B cell (primary cell): ENCODE data around the gene PPP4R4. TPM values are rescaled to one million over a fixed set of nuclear protein-coding genes. Genes with fewer than 3 reads are reported as not detected.

Source experiments
- ATAC-seq: fragments of 200-7000 bp; cut with Tn5 transposase; one replicate; pipeline ENCODE4 v1.10.0; 2021; ENCODE audit warnings: low read depth, mild to moderate bottlenecking, moderate number of reproducible peaks, moderate library complexity
- CTCF ChIA-PET: fragments of 350-600 bp; sonication (Branson Sonifier 250); formaldehyde crosslinking; loops from one replicate; lab custom pipeline; 2021; ENCODE audit warnings: antibody characterized with exemption, inconsistent platforms; lab: Charles Lee
- POLR2A ChIA-PET: fragments of 350-600 bp; sonication (Branson Sonifier 250); formaldehyde crosslinking; loops from one replicate; lab custom pipeline; 2021; ENCODE audit warnings: antibody characterized with exemption; lab: Charles Lee
- DNase-seq: peaks from one replicate; pipeline ENCODE4 v3.0.0; 2013
- H2AFZ ChIP-seq: 2 replicates; pipeline ENCODE4 v1.6.1; 2012; ENCODE audit warnings: mild to moderate bottlenecking, low read depth, low read length; ENCODE audit not compliant: insufficient read depth, poor library complexity, severe bottlenecking
- H3K27ac ChIP-seq, 2 donors: 1 replicate in 1 of 2; 2 replicates in 1 of 2; pipeline ENCODE4 v1.5.1; 2012 to 2013; ENCODE audit warnings: low read length in 2 of 2, mild to moderate bottlenecking in 2 of 2, moderate library complexity in 1 of 2
- H3K27me3 ChIP-seq, 4 experiments: fragments of 200-600 bp in 1 of 4; sonication (generic) in 1 of 4; replicated peaks in 1 of 4; 1 replicate in 2 of 4; 2 replicates in 2 of 4; pipeline versions ENCODE4 v1.6.1 to v1.7.0; 2013 to 2016; ENCODE audit warnings: low read length in 3 of 4, mild to moderate bottlenecking in 2 of 4, mixed read lengths in 1 of 4, moderate library complexity in 1 of 4; ENCODE audit not compliant: insufficient read depth in 4 of 4, control insufficient read depth in 3 of 4; ENCODE audit errors: control extremely low read depth in 1 of 4
- H3K36me3 ChIP-seq, 2 experiments: replicated peaks in 1 of 2; 1 replicate in 1 of 2; 2 replicates in 1 of 2; pipeline versions ENCODE4 v1.6.1 to v1.7.1; 2013; ENCODE audit warnings: low read length in 1 of 2; ENCODE audit not compliant: insufficient read depth in 2 of 2, control insufficient read depth in 1 of 2; ENCODE audit errors: control extremely low read depth in 1 of 2, extremely low read depth in 1 of 2
- H3K4me1 ChIP-seq, 2 donors: fragments of 200-600 bp in 1 of 2; sonication (generic) in 1 of 2; 1 replicate in 1 of 2; 2 replicates in 1 of 2; pipeline versions ENCODE4 v1.5.1 to v1.6.1; 2013 to 2017; ENCODE audit warnings: low read length in 2 of 2; ENCODE audit not compliant: control insufficient read depth in 2 of 2, insufficient read depth in 2 of 2
- H3K4me2 ChIP-seq: replicated peaks from 2 replicates; pipeline ENCODE3; 2012; ENCODE audit warnings: mild to moderate bottlenecking, low read depth, low read length; ENCODE audit not compliant: poor library complexity, severe bottlenecking
- H3K4me3 ChIP-seq, 5 experiments: fragments of 200-600 bp in 1 of 5; sonication (generic) in 1 of 5; 1 replicate in 3 of 5; 2 replicates in 2 of 5; pipeline versions ENCODE4 v1.5.1 to v1.7.0; 2011 to 2016; ENCODE audit warnings: low read length in 4 of 5, mild to moderate bottlenecking in 4 of 5, low read depth in 2 of 5, control low read depth in 1 of 5, moderate library complexity in 1 of 5; ENCODE audit not compliant: insufficient read depth in 1 of 5; ENCODE audit errors: control extremely low read depth in 1 of 5, extremely low read depth in 1 of 5
- H3K79me2 ChIP-seq: fragments of 200-600 bp; sonication (generic); one replicate; pipeline ENCODE4 v1.6.0; 2016; ENCODE audit warnings: low read length; ENCODE audit not compliant: control insufficient read depth, insufficient read depth
- H3K9ac ChIP-seq: fragments of 200-600 bp; sonication (generic); 2 replicates; pipeline ENCODE4 v1.6.1; 2017; ENCODE audit warnings: mild to moderate bottlenecking, low read length, moderate library complexity
- H3K9me3 ChIP-seq, 3 donors: one replicate each; pipeline versions ENCODE4 v1.6.1 to v1.7.1; 2013; ENCODE audit warnings: low read length in 2 of 3; ENCODE audit not compliant: control insufficient read depth in 2 of 3, insufficient read depth in 1 of 3; ENCODE audit errors: control extremely low read depth in 1 of 3
- H4K20me1 ChIP-seq: 2 replicates; pipeline ENCODE4 v1.6.0; 2012; ENCODE audit warnings: mild to moderate bottlenecking, low read length; ENCODE audit not compliant: insufficient read depth, control insufficient read depth, poor library complexity, severe bottlenecking
- H3K27ac Mint-ChIP-seq: one replicate; pipeline ENCODE4 v1.8.0; 2021; ENCODE audit warnings: mixed read lengths
- H3K27me3 Mint-ChIP-seq: one replicate; pipeline ENCODE4 v1.8.0; 2021; ENCODE audit warnings: mixed read lengths
- H3K4me1 Mint-ChIP-seq: one replicate; pipeline ENCODE4 v1.8.0; 2021; ENCODE audit warnings: mixed read lengths
- H3K4me3 Mint-ChIP-seq: one replicate; pipeline ENCODE4 v1.8.0; 2021; ENCODE audit warnings: mixed read lengths
- H3K9me3 Mint-ChIP-seq: one replicate; pipeline ENCODE4 v1.8.0; 2022; ENCODE audit warnings: mixed read lengths; ENCODE audit not compliant: insufficient read depth
- CTCF ChIP-seq: fragments of 200-600 bp; IDR thresholded peaks from one replicate; pipeline ENCODE4 v1.8.0; 2022; ENCODE audit warnings: antibody characterized with exemption, mild to moderate bottlenecking
- EZH2 ChIP-seq: IDR thresholded peaks from 2 replicates; pipeline ENCODE4 v1.6.1; 2012; ENCODE audit warnings: borderline replicate concordance, low read depth, mild to moderate bottlenecking, moderate library complexity, low read length; ENCODE audit not compliant: insufficient read depth, poor library complexity, severe bottlenecking
- WGBS: methylation state at CpG from one replicate; pipeline ENCODE4 v1.1.5; 2013; ENCODE audit warnings: missing lambda C conversion rate; ENCODE audit not compliant: insufficient coverage; 5-methylcytosine and 5-hydroxymethylcytosine counted together
- intact Hi-C: fragments of 100-400 bp; cut with micrococcal nuclease; formaldehyde crosslinking; loops from one replicate; pipeline ENCODE4 v1.10.0; 2022
- polyA plus RNA-seq: library from polyadenylated mRNA; depleted of rRNA; stranded (reverse); fragments of >200 nt; gene quantifications from 2 replicates; pipeline ENCODE4 v1.2.3, GENCODE V29; 2012
- total RNA-seq, 2 donors: library from RNA; stranded (reverse); fragments of 120-200 nt in 1 of 2; gene quantifications; 1 replicate in 1 of 2; 2 replicates in 1 of 2; pipeline versions ENCODE4 v1.2.3 to v1.2.4, GENCODE V29; 2013 to 2022

PPP4R4 gene
- total and polyA plus RNA-seq, 2 donors (not counting 1 experiment from before 2014, with no cell fraction given), result not detected

GRCh38 chr14:94139006-94139405 lies 35.1 kb upstream of the PPP4R4 start:
- no peak overlapping the region for H3K9ac ChIP-seq
- no peak overlapping the region for H3K4me2 ChIP-seq
- H3K4me3 ChIP-seq, result no peak overlapping the region
- ChIA-PET POLR2A (interaction anchor here (0.7 kb wide), 1 partner anchor 27 kb away, joined by 5 read pairs; no protein-coding TSS in a partner anchor), CTCF (interaction anchor here (0.6 to 9.4 kb wide), 9 partner anchors 10 to 609 kb away, joined by 3 to 195 read pairs (median 4); no protein-coding TSS in a partner anchor)
- H3K4me1 Mint-ChIP-seq, result peaks cover 2% of the 10 kb centered on the region
- H3K27me3 Mint-ChIP-seq, result peaks cover 17% of the 10 kb centered on the region
- H3K36me3 ChIP-seq, result no peaks in the 10 kb centered on the region
- no peak for TF ChIP-seq EZH2
- no peak for TF ChIP-seq CTCF
- 74% methylated on average over 2 of the region's 5 CpGs for WGBS
- peaks cover 0 to 3% of the 10 kb centered on the region in 2 donors for H3K4me1 ChIP-seq
- intact Hi-C loops, result loop anchor here (10.0 kb wide), 1 partner anchor 1184 kb away; no protein-coding TSS in a partner anchor
- H3K9me3 ChIP-seq, result peaks cover 2 to 4% (median 3%) of the 10 kb centered on the region in 3 donors
- H3K79me2 ChIP-seq, result no peaks in the 10 kb centered on the region
- H4K20me1 ChIP-seq, result no peaks in the 10 kb centered on the region
- H2AFZ ChIP-seq, result no peak overlapping the region
- ATAC-seq, result no peak
- DNase-seq, result no peak
- H3K27ac ChIP-seq, result no peak overlapping the region
- peaks cover 0 to 7% (median 1%) of the 10 kb centered on the region in 4 experiments for H3K27me3 ChIP-seq
- no peaks in the 10 kb centered on the region for H3K9me3 Mint-ChIP-seq
- H3K4me3 Mint-ChIP-seq, result no peak overlapping the region
- H3K27ac Mint-ChIP-seq, result no peak overlapping the region

- CTCF ChIA-PET, result interaction anchor here (0.6 to 9.4 kb wide), 5 partner anchors 32 to 203 kb away, joined by 3 to 195 read pairs (median 4); no protein-coding TSS in a partner anchor
- intact Hi-C loops, result loop anchor here (10.0 kb wide), 1 partner anchor 1185 kb away; no protein-coding TSS in a partner anchor
- H3K36me3 ChIP-seq, result no peaks in the 10 kb centered on the region
Observed at GRCh38 chr14:94139421-94139820, 34.7 kb upstream of the PPP4R4 start.

More at GRCh38 chr14:94139421-94139820, 34.7 kb upstream of the PPP4R4 start:
- DNase-seq (no peak), ATAC-seq (no peak)
- Mint-ChIP-seq H3K27me3 (peaks cover 17% of the 10 kb centered on the region), H3K4me1 (peaks cover 2% of the 10 kb centered on the region), H3K27ac (no peak overlapping the region), H3K9me3 (no peaks in the 10 kb centered on the region), H3K4me3 (no peak overlapping the region)
- H3K79me2 ChIP-seq, result no peaks in the 10 kb centered on the region
- no peak overlapping the region for H3K4me3 ChIP-seq
- no peak overlapping the region for H2AFZ ChIP-seq
- no peak overlapping the region for H3K4me2 ChIP-seq
- peaks cover 2 to 4% (median 3%) of the 10 kb centered on the region in 3 donors for H3K9me3 ChIP-seq
- H3K9ac ChIP-seq, result no peak overlapping the region
- H4K20me1 ChIP-seq, result no peaks in the 10 kb centered on the region
- TF ChIP-seq CTCF (no peak), EZH2 (no peak)
- no peak overlapping the region for H3K27ac ChIP-seq
- 83% methylated on average over 2 of the region's 5 CpGs for WGBS
- POLR2A ChIA-PET, result interaction anchor here (0.7 kb wide), 1 partner anchor 26 kb away, joined by 5 read pairs; no protein-coding TSS in a partner anchor
- H3K27me3 ChIP-seq, result peaks cover 0 to 7% (median 1%) of the 10 kb centered on the region in 4 experiments
- H3K4me1 ChIP-seq, result peaks cover 0 to 3% of the 10 kb centered on the region in 2 donors
